Adrenal gland (tissue), 12 donors: ENCODE data around the gene FAM107A. TPM values are rescaled to one million over a fixed set of nuclear protein-coding genes. Genes with fewer than 3 reads are reported as not detected.

ENCODE experiments used
- DNase-seq, 7 donors: peaks; one replicate each; pipeline ENCODE4 v3.0.0-alpha.2; 2019 to 2020
- H3K27ac ChIP-seq, 5 donors: fragments of 200-600 bp; sonication (generic) in 4 of 5; 1 replicate in 3 of 5; 2 replicates in 2 of 5; pipeline versions ENCODE4 v1.5.1 to v1.8.0; 2016 to 2020; ENCODE audit warnings: mild to moderate bottlenecking in 1 of 5
- H3K27me3 ChIP-seq: fragments of 200-600 bp; 2 replicates; pipeline ENCODE4 v1.8.0; 2021
- H3K36me3 ChIP-seq, 2 donors: fragments of 200-600 bp; replicated peaks in 1 of 2; 1 replicate in 1 of 2; 2 replicates in 1 of 2; pipeline versions ENCODE4 v1.5.1 to v1.8.0; 2018 to 2022
- H3K4me1 ChIP-seq, 2 donors: fragments of 200-600 bp; replicated peaks in 1 of 2; 1 replicate in 1 of 2; 2 replicates in 1 of 2; pipeline versions ENCODE4 v1.5.1 to v1.8.0; 2018 to 2021
- H3K4me3 ChIP-seq, 4 donors: fragments of 200-600 bp; sonication (generic) in 3 of 4; one replicate each; pipeline ENCODE4 v1.5.1; 2016 to 2018
- H3K9me3 ChIP-seq, 3 donors: fragments of 200-600 bp; sonication (generic) in 1 of 3; replicated peaks in 1 of 3; 1 replicate in 2 of 3; 2 replicates in 1 of 3; pipeline versions ENCODE4 v1.5.1 to v1.8.0; 2016 to 2021
- CTCF ChIP-seq, 6 experiments: fragments of 450-650 bp in 4 of 6; fragments of 200-600 bp in 2 of 6; sonication (generic) in 1 of 6; IDR thresholded peaks; 1 replicate in 5 of 6; 2 replicates in 1 of 6; pipeline versions ENCODE4 v1.5.1 to v1.8.0; 2016 to 2021; ENCODE audit warnings: antibody characterized with exemption in 6 of 6, mild to moderate bottlenecking in 2 of 6, moderate library complexity in 1 of 6
- POLR2A ChIP-seq, 2 donors: fragments of 450-650 bp; IDR thresholded peaks; one replicate each; pipeline ENCODE4 v1.6.1; 2017; ENCODE audit warnings: antibody characterized with exemption in 2 of 2, mild to moderate bottlenecking in 2 of 2, moderate library complexity in 1 of 2
- WGBS, 4 donors: extraction: QIAGEN DNeasy Blood & Tissue Kit in 2 of 4; methylation state at CpG; one replicate each; pipeline versions ENCODE4 v1.1.5 to v1.1.7; 2013 to 2017; 5-methylcytosine and 5-hydroxymethylcytosine counted together
- intact Hi-C, 2 donors: fragments of 100-400 bp; cut with DNase I; formaldehyde crosslinking; loops; one replicate each; pipeline versions ENCODE4 v1.14.1 to v1.15.0; 2022 to 2023
- polyA plus RNA-seq, 3 donors: library from polyadenylated mRNA; stranded (reverse); fragments of 200-250 nt in 2 of 3; fragments of 350-450 nt in 1 of 3; fragmentation: Illumina TruSeq in 1 of 3; extraction: RNeasy Lipid Tissue Mini Kit (QIAGEN cat#74804) in 1 of 3; gene quantifications; one replicate each; pipeline ENCODE4 v1.2.3, GENCODE V29; 2013 to 2014
- total RNA-seq, 9 donors: library from RNA; depleted of rRNA in 4 of 9; stranded (reverse); fragments of >200 nt in 4 of 9; fragments of 120-200 nt in 1 of 9; fragmentation: NEBNext Ultra II Directional in 1 of 9; extraction: Animal tissue kit (Norgen Biotek cat#: 25700) in 1 of 9; gene quantifications; one replicate each; pipeline versions ENCODE4 v1.1.0 to v1.2.4, GENCODE V29; 2013 to 2023
- donor health status: healthy with polysubstance abuse.
- donor health status: Bipolar disorder and iron deficiency.
- donor health status: DM: yes; HTN: yes; CAD: no.
- donor health status: DM: no; HTN: no; CAD: no.
- donor health status: DM: no; HTN: no; CAD: no.
- donor health status: DM: yes; HTN: yes; CAD: no.

FAM107A gene
- total and polyA plus RNA-seq, 12 donors = 1.2 to 12.5 (median 5.8) TPM

GRCh38 chr3:58588030-58588614 is 10.9 kb upstream of the FAM107A start:
- no peak overlapping the region for H3K4me3 ChIP-seq
- H3K27me3 ChIP-seq = peaks cover 14% of the 10 kb centered on the region
- H3K4me1 ChIP-seq = peaks cover 0 to 10% of the 10 kb centered on the region in 2 donors
- no peak overlapping the region for H3K27ac ChIP-seq
- no peaks in the 10 kb centered on the region for H3K9me3 ChIP-seq
- WGBS, 4 donors = 39 to 45% (median 45%) methylated on average over 2 to 3 of the region's 3 CpGs
- TF ChIP-seq POLR2A (IDR thresholded peaks at IDR 0.05) (no peak), CTCF (IDR thresholded peaks at IDR 0.05) (no peak)
- DNase-seq = no peak
- intact Hi-C loops = no loop called here
- H3K36me3 ChIP-seq = no peaks in the 10 kb centered on the region

DNA sequence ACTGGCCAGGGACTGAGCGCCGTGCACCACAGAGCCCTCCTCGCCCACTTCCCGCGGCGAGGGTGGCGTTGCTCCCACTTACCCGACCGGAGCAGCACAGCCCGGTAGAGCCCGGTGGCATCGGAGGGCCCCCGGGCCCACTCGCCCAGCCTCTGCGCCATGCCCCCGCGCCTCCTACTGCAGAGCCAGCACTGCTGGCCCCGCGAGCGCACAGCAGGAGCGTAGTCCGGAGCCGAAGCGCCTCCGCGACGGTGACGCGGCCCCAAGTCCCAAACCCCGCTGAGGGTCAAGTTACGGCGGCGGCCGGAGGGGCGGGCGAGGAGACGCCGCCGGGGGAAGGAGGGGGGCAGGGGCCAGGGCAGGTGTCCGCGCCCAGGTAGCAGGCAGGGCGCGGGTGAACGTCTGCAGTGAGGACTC is 9.6 kb upstream of the FAM107A start:
- Histone ChIP-seq H3K4me1 (peaks cover 0 to 10% of the 10 kb centered on the region in 2 donors), H3K27ac (no peak overlapping the region), H3K27me3 (peaks cover 14% of the 10 kb centered on the region), H3K4me3 (no peak overlapping the region), H3K36me3 (no peaks in the 10 kb centered on the region), H3K9me3 (no peaks in the 10 kb centered on the region)
- DNase-seq = no peak
- no peak for TF ChIP-seq POLR2A (IDR thresholded peaks at IDR 0.05)
- TF ChIP-seq CTCF (IDR thresholded peaks at IDR 0.05) = no peak
- WGBS, 4 donors = 6 to 10% (median 8%) methylated on average over 15 to 44 of the region's 44 CpGs
- intact Hi-C loops = no loop called here

- 44 to 52% (median 48%) methylated on average over 8 of the region's 8 CpGs for WGBS, 4 donors
- Histone ChIP-seq H3K36me3 (no peaks in the 10 kb centered on the region), H3K27ac (no peak overlapping the region), H3K27me3 (peaks cover 14% of the 10 kb centered on the region), H3K9me3 (no peaks in the 10 kb centered on the region), H3K4me3 (peak overlapping the region in 1 of 4 donors; percentile 62), H3K4me1 (peaks cover 0 to 10% of the 10 kb centered on the region in 2 donors)
- TF ChIP-seq CTCF (IDR thresholded peaks at IDR 0.05) (no peak), POLR2A (IDR thresholded peaks at IDR 0.05) (no peak)
- intact Hi-C loops = no loop called here
- DNase-seq = no peak
These were observed 8.8 kb upstream of the FAM107A start for GRCh38 chr3:58585994-58586393.

GRCh38 chr3:58585005-58585786 is 8.0 kb upstream of the FAM107A start:
- intact Hi-C loops = no loop called here
- 2 to 11% (median 7%) methylated on average over 22 to 46 of the region's 46 CpGs for WGBS, 4 donors
- TF ChIP-seq POLR2A (IDR thresholded peaks at IDR 0.05) = no peak
- peak; percentile 61 to 87 (median 77) for TF ChIP-seq CTCF (IDR thresholded peaks at IDR 0.05)
- peaks cover 14% of the 10 kb centered on the region for H3K27me3 ChIP-seq
- peak overlapping the region in 4 of 5 donors; percentile 1 to 80 (median 42) for H3K27ac ChIP-seq
- no peaks in the 10 kb centered on the region for H3K36me3 ChIP-seq
- no peaks in the 10 kb centered on the region for H3K9me3 ChIP-seq
- H3K4me1 ChIP-seq = peaks cover 0 to 10% of the 10 kb centered on the region in 2 donors
- peak; percentile 66 to 84 (median 81) for DNase-seq
- peak overlapping the region in 2 of 4 donors; percentile 62 to 71 for H3K4me3 ChIP-seq
